DOHH2 (cell line): Measurements from ENCODE around the gene BICDL1.

Experiments used
- EZH2phosphoT487 ChIP-seq: fragments of 200-600 bp; sonication (generic); IDR thresholded peaks from 2 replicates; pipeline ENCODE4 v1.6.1; 2017; ENCODE audit warnings: borderline replicate concordance, mild to moderate bottlenecking, antibody characterized with exemption, low read length, moderate library complexity, mixed read lengths
- TF ChIP-seq, protein P1 (sequence below): fragments of 200-600 bp; sonication (generic); IDR thresholded peaks from one replicate; pipeline ENCODE4 v1.5.1; 2014; ENCODE audit warnings: antibody characterized with exemption, mild to moderate bottlenecking, low read depth, low read length; ENCODE audit not compliant: poor library complexity, severe bottlenecking

DNA sequence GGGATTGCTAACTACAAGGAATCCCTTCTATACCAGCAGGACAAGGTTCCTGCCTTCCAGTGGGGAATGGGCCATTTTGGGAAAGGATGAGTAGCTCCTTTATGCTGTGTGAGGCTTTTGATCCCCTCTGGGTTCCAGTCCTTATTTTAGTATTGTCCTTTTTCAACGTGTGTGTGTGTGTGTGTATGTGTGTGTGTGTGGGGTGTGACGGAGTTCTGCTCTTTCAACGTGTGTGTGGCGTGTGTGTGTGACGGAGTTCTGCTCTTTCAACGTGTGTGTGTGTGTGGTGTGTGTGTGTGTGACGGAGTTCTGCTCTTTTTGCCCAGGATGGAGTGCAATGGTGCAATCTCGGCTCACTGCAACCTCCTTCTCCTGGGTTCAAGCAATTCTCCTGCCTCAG lies 100.1 kb downstream of the BICDL1 start:
- TF ChIP-seq, protein P1, sequence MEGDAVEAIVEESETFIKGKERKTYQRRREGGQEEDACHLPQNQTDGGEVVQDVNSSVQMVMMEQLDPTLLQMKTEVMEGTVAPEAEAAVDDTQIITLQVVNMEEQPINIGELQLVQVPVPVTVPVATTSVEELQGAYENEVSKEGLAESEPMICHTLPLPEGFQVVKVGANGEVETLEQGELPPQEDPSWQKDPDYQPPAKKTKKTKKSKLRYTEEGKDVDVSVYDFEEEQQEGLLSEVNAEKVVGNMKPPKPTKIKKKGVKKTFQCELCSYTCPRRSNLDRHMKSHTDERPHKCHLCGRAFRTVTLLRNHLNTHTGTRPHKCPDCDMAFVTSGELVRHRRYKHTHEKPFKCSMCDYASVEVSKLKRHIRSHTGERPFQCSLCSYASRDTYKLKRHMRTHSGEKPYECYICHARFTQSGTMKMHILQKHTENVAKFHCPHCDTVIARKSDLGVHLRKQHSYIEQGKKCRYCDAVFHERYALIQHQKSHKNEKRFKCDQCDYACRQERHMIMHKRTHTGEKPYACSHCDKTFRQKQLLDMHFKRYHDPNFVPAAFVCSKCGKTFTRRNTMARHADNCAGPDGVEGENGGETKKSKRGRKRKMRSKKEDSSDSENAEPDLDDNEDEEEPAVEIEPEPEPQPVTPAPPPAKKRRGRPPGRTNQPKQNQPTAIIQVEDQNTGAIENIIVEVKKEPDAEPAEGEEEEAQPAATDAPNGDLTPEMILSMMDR: no peak
- no peak for TF ChIP-seq EZH2phosphoT487
